Ectodermal cell (in vitro differentiated cells): ENCODE results near the gene TMEM204.
"Not testable (repeated sequence)": the region's sequence is repeated elsewhere in the genome, so short reads cannot be mapped to it uniquely, and the experiment has no call there.

Experiments used
- H3K27ac ChIP-seq: 2 replicates; pipeline ENCODE4 v1.7.0; 2013; ENCODE audit warnings: mild to moderate bottlenecking, low read depth, low read length; ENCODE audit not compliant: insufficient read depth, poor library complexity, severe bottlenecking
- H3K27me3 ChIP-seq: 2 replicates; pipeline ENCODE4 v1.7.0; 2013; ENCODE audit warnings: mild to moderate bottlenecking, low read length; ENCODE audit not compliant: insufficient read depth, control insufficient read depth, poor library complexity, severe bottlenecking
- H3K36me3 ChIP-seq: one replicate; pipeline ENCODE4 v1.7.0; 2013; ENCODE audit warnings: low read length; ENCODE audit not compliant: control insufficient read depth, insufficient read depth
- H3K4me1 ChIP-seq: one replicate; pipeline ENCODE4 v1.7.0; 2013; ENCODE audit warnings: low read length; ENCODE audit not compliant: control insufficient read depth, insufficient read depth
- H3K4me3 ChIP-seq: 2 replicates; pipeline ENCODE4 v1.7.0; 2013; ENCODE audit warnings: low read depth, low read length, control low read depth; ENCODE audit not compliant: insufficient read depth
- H3K9me3 ChIP-seq: 2 replicates; pipeline ENCODE4 v1.7.0; 2013; ENCODE audit warnings: mild to moderate bottlenecking, low read length, moderate library complexity; ENCODE audit not compliant: control insufficient read depth
- WGBS, 2 experiments: methylation state at CpG; one replicate each; pipeline ENCODE4 v1.1.7; 2013; ENCODE audit warnings: missing lambda C conversion rate in 2 of 2; 5-methylcytosine and 5-hydroxymethylcytosine counted together

TMEM204 gene

GRCh38 chr16:1590366-1590765 lies 56.9 kb downstream of the TMEM204 start:
- Histone ChIP-seq H3K27me3 (no peaks in the 10 kb centered on the region), H3K4me1 (no peaks in the 10 kb centered on the region), H3K9me3 (no peaks in the 10 kb centered on the region), H3K4me3 (no peak overlapping the region), H3K36me3 (peaks cover 30% of the 10 kb centered on the region), H3K27ac (no peak overlapping the region)
- WGBS, 2 experiments, result 90 to 98% methylated on average over 5 of the region's 6 CpGs

- H3K9me3 ChIP-seq, result no peaks in the 10 kb centered on the region
- H3K27ac ChIP-seq, result no peak overlapping the region
- H3K4me3 ChIP-seq, result no peak overlapping the region
- WGBS, 2 experiments, result 93% methylated on average over 23 of the region's 23 CpGs
- no peaks in the 10 kb centered on the region for H3K27me3 ChIP-seq
- H3K4me1 ChIP-seq, result no peaks in the 10 kb centered on the region
- H3K36me3 ChIP-seq, result peaks cover 28% of the 10 kb centered on the region
Measured at GRCh38 chr16:1590930-1591705, 57.7 kb downstream of the TMEM204 start.

GRCh38 chr16:1592446-1592845 lies 59.0 kb downstream of the TMEM204 start:
- Histone ChIP-seq H3K27me3 (no peaks in the 10 kb centered on the region), H3K36me3 (peaks cover 31% of the 10 kb centered on the region), H3K9me3 (no peaks in the 10 kb centered on the region), H3K27ac (no peak overlapping the region), H3K4me3 (no peak overlapping the region), H3K4me1 (no peaks in the 10 kb centered on the region)
- WGBS, 2 experiments, result 92 to 93% methylated on average over 16 of the region's 16 CpGs

GRCh38 chr16:1595511-1595910 lies 62.0 kb downstream of the TMEM204 start:
- H3K27ac ChIP-seq, H3K9me3 ChIP-seq, H3K4me3 ChIP-seq, H3K27me3 ChIP-seq, H3K4me1 ChIP-seq: not testable (repeated sequence)
- peaks cover 31% of the 10 kb centered on the region for H3K36me3 ChIP-seq
- 97 to 98% methylated on average over 5 of the region's 5 CpGs for WGBS, 2 experiments

- 95 to 97% methylated on average over 12 of the region's 12 CpGs for WGBS, 2 experiments
- H3K27ac ChIP-seq, result no peak overlapping the region
- no peaks in the 10 kb centered on the region for H3K9me3 ChIP-seq
- H3K36me3 ChIP-seq, result peaks cover 31% of the 10 kb centered on the region
- no peaks in the 10 kb centered on the region for H3K27me3 ChIP-seq
- H3K4me3 ChIP-seq, result no peak overlapping the region
- no peaks in the 10 kb centered on the region for H3K4me1 ChIP-seq
Measured at GRCh38 chr16:1596516-1596915, 63.0 kb downstream of the TMEM204 start.

- 95 to 96% methylated on average over 13 of the region's 13 CpGs for WGBS, 2 experiments
- Histone ChIP-seq H3K36me3 (peaks cover 36% of the 10 kb centered on the region), H3K4me3 (no peak overlapping the region), H3K9me3 (no peaks in the 10 kb centered on the region), H3K4me1 (no peaks in the 10 kb centered on the region), H3K27me3 (no peaks in the 10 kb centered on the region), H3K27ac (no peak overlapping the region)
Measured at GRCh38 chr16:1597154-1597553, 63.7 kb downstream of the TMEM204 start.

- Histone ChIP-seq H3K4me1 (no peaks in the 10 kb centered on the region), H3K27me3 (no peaks in the 10 kb centered on the region), H3K27ac (no peak overlapping the region), H3K36me3 (peaks cover 27% of the 10 kb centered on the region), H3K9me3 (no peaks in the 10 kb centered on the region), H3K4me3 (no peak overlapping the region)
- 92 to 97% methylated on average over 7 of the region's 7 CpGs for WGBS, 2 experiments
Measured at GRCh38 chr16:1601031-1601430, 67.6 kb downstream of the TMEM204 start.

GRCh38 chr16:1601489-1601888 lies 68.0 kb downstream of the TMEM204 start:
- Histone ChIP-seq H3K27ac (no peak overlapping the region), H3K27me3 (no peaks in the 10 kb centered on the region), H3K4me3 (no peak overlapping the region), H3K36me3 (peaks cover 22% of the 10 kb centered on the region), H3K9me3 (no peaks in the 10 kb centered on the region), H3K4me1 (no peaks in the 10 kb centered on the region)
- 96 to 98% methylated on average over 6 of the region's 6 CpGs for WGBS, 2 experiments

GRCh38 chr16:1602285-1602684 lies 68.8 kb downstream of the TMEM204 start:
- Histone ChIP-seq H3K4me3 (no peak overlapping the region), H3K9me3 (no peaks in the 10 kb centered on the region), H3K27me3 (no peaks in the 10 kb centered on the region), H3K36me3 (peaks cover 19% of the 10 kb centered on the region), H3K27ac (no peak overlapping the region), H3K4me1 (no peaks in the 10 kb centered on the region)
- 94 to 96% methylated on average over 20 of the region's 20 CpGs for WGBS, 2 experiments
